CD4-positive, CD25-positive, alpha-beta regulatory T cell (primary cell): ENCODE data around the gene FBXO4. TPM values are rescaled to one million over a fixed set of nuclear protein-coding genes. Genes with fewer than 3 reads are reported as not detected.

ENCODE experiments used
- ATAC-seq, 2 donors: fragments of 150-1000 bp; cut with Tn5 transposase; one replicate each; pipeline ENCODE4 v1.10.0; 2021; ENCODE audit warnings: low read depth in 2 of 2, moderate number of reproducible peaks in 2 of 2, moderate library complexity in 1 of 2
- DNase-seq, 3 donors: peaks; one replicate each; pipeline versions ENCODE4 v3.0.0 to v3.0.0-alpha.2; 2012 to 2022; ENCODE audit warnings: mixed read lengths in 1 of 3
- H3K27ac ChIP-seq: one replicate; pipeline ENCODE4 v1.7.0; 2013; ENCODE audit warnings: mild to moderate bottlenecking, low read length; ENCODE audit not compliant: insufficient read depth, poor library complexity, severe bottlenecking
- H3K27me3 ChIP-seq: one replicate; pipeline ENCODE4 v1.7.0; 2013; ENCODE audit warnings: low read length; ENCODE audit not compliant: control insufficient read depth, insufficient read depth
- H3K36me3 ChIP-seq: one replicate; pipeline ENCODE4 v1.7.0; 2013; ENCODE audit warnings: mild to moderate bottlenecking, low read length, moderate library complexity; ENCODE audit not compliant: control insufficient read depth, insufficient read depth
- H3K4me1 ChIP-seq: 2 replicates; pipeline ENCODE4 v1.7.0; 2013; ENCODE audit warnings: mild to moderate bottlenecking, low read length; ENCODE audit not compliant: insufficient read depth, control insufficient read depth, poor library complexity, severe bottlenecking
- H3K4me3 ChIP-seq: one replicate; pipeline ENCODE4 v1.7.0; 2013; ENCODE audit warnings: low read depth, mild to moderate bottlenecking, low read length, moderate library complexity
- H3K9me3 ChIP-seq, 2 experiments: 1 replicate in 1 of 2; 2 replicates in 1 of 2; pipeline ENCODE4 v1.7.0; 2013; ENCODE audit warnings: low read length in 2 of 2, mild to moderate bottlenecking in 1 of 2, moderate library complexity in 1 of 2; ENCODE audit not compliant: control insufficient read depth in 2 of 2
- H3K27ac Mint-ChIP-seq, 3 donors: one replicate each; pipeline ENCODE4 v1.8.0; 2020 to 2022; ENCODE audit warnings: mild to moderate bottlenecking in 3 of 3, mixed read lengths in 3 of 3, moderate library complexity in 2 of 3
- H3K27me3 Mint-ChIP-seq: one replicate; pipeline ENCODE4 v1.8.0; 2022; ENCODE audit warnings: mild to moderate bottlenecking, mixed read lengths
- H3K36me3 Mint-ChIP-seq: one replicate; pipeline ENCODE4 v1.8.0; 2020; ENCODE audit warnings: mixed read lengths
- H3K4me1 Mint-ChIP-seq, 4 donors: one replicate each; pipeline ENCODE4 v1.8.0; 2020 to 2022; ENCODE audit warnings: mixed read lengths in 4 of 4, mild to moderate bottlenecking in 1 of 4
- H3K4me3 Mint-ChIP-seq, 4 donors: one replicate each; pipeline ENCODE4 v1.8.0; 2020 to 2022; ENCODE audit warnings: mild to moderate bottlenecking in 4 of 4, mixed read lengths in 4 of 4, moderate library complexity in 3 of 4
- H3K9me3 Mint-ChIP-seq, 7 donors: one replicate each; pipeline ENCODE4 v1.8.0; 2020 to 2022; ENCODE audit warnings: mixed read lengths in 7 of 7, mild to moderate bottlenecking in 3 of 7, moderate library complexity in 2 of 7
- polyA plus RNA-seq, 4 donors: library from polyadenylated mRNA; unstranded; fragments of 300-500 nt; fragmentation: Illumina TruSeq; gene quantifications; one replicate each; pipeline ENCODE4 v1.2.3, GENCODE V29; 2021
- total RNA-seq: library from RNA; stranded (reverse); gene quantifications from one replicate; pipeline ENCODE4 v1.2.3, GENCODE V29; 2022

FBXO4 gene
- total and polyA plus RNA-seq, 5 donors from 2014 or later = 11.9 to 27.4 (median 21.1) TPM

GRCh38 chr5:41983284-41983683 lies 58.2 kb downstream of the FBXO4 start:
- H3K36me3 Mint-ChIP-seq = no peaks in the 10 kb centered on the region
- no peak overlapping the region for H3K27ac ChIP-seq
- ATAC-seq = no peak

GRCh38 chr5:41985945-41986695 lies 61.0 kb downstream of the FBXO4 start:
- DNase-seq = no peak
- no peak for ATAC-seq

More at GRCh38 chr5:41983284-41983683, 58.2 kb downstream of the FBXO4 start:
- no peak for DNase-seq
- Mint-ChIP-seq H3K9me3 (peaks cover 0 to 11% (median 5%) of the 10 kb centered on the region in 7 donors), H3K4me1 (no peaks in the 10 kb centered on the region), H3K27ac (no peak overlapping the region), H3K4me3 (no peak overlapping the region), H3K27me3 (no peaks in the 10 kb centered on the region)
- Histone ChIP-seq H3K4me1 (no peaks in the 10 kb centered on the region), H3K9me3 (peaks cover 0 to 3% of the 10 kb centered on the region in 2 experiments), H3K27me3 (peaks cover 3% of the 10 kb centered on the region), H3K4me3 (no peak overlapping the region), H3K36me3 (no peaks in the 10 kb centered on the region)

More at GRCh38 chr5:41985945-41986695, 61.0 kb downstream of the FBXO4 start:
- no peaks in the 10 kb centered on the region for H3K36me3 Mint-ChIP-seq
- Histone ChIP-seq H3K36me3 (no peaks in the 10 kb centered on the region), H3K4me3 (no peak overlapping the region), H3K4me1 (no peaks in the 10 kb centered on the region), H3K27ac (no peak overlapping the region), H3K9me3 (peaks cover 0 to 3% of the 10 kb centered on the region in 2 experiments), H3K27me3 (peaks cover 3% of the 10 kb centered on the region)
- peaks cover 5% of the 10 kb centered on the region for H3K27me3 Mint-ChIP-seq
- H3K27ac Mint-ChIP-seq = no peak overlapping the region
- H3K4me1 Mint-ChIP-seq = no peaks in the 10 kb centered on the region
- no peak overlapping the region for H3K4me3 Mint-ChIP-seq
- H3K9me3 Mint-ChIP-seq = peaks cover 0 to 11% (median 5%) of the 10 kb centered on the region in 7 donors

Other genes with a start within 250 kb of the FBXO4 start
- 27.4 TPM for gene OXCT1, start 54.9 kb upstream of the FBXO4 start, total RNA-seq
- gene OXCT1, start 54.9 kb upstream of the FBXO4 start, polyA plus RNA-seq = 10 to 100 TPM; 22.3 to 31.3 (median 29.6) TPM
- gene RIMOC1, start 20.9 kb upstream of the FBXO4 start, total RNA-seq = 13.7 TPM
- 10 to 100 TPM; 11.2 to 12.5 (median 11.7) TPM for gene RIMOC1, start 20.9 kb upstream of the FBXO4 start, polyA plus RNA-seq